ENCODE results near the gene ZC3H4.
"Not testable (repeated sequence)": the region's sequence is repeated elsewhere in the genome, so short reads cannot be mapped to it uniquely, and the experiment has no call there.

Gene ZC3H4

DNA sequence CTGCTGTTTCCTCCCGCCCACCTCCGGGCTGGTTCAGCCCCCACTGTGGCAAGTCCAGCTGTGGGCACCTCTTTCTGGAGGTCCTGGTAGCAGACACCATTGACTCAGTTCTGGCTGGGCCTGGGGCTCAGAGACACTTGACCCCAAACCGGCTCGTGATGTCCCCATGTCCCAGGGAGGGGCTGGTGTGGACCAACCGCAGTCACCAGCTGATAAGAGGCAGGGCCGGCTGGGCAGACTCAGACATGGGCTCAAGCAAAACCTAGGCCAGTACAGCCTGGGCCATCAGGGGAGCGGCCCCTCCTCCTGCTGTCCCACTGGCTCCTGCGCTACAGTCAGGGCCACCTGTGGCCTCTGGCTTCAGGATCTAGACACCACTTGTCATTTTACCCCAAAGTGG is 45.3 kb downstream of the ZC3H4 start:
- no peak overlapping the region for H3K4me3 ChIP-seq (ENCODE audit: low read length)
- H3K27me3 ChIP-seq (ENCODE audit: control insufficient read depth, insufficient read depth, low read length): no peaks in the 10 kb centered on the region
- no CpG with 5 or more reads among the region's 8 CpGs for WGBS (ENCODE audit: insufficient coverage, insufficient read length)
- peaks cover 50% of the 10 kb centered on the region for H3K36me3 ChIP-seq (ENCODE audit: control insufficient read depth, insufficient read depth, low read length)
- 0 out of 2 replicates have a peak, but pooled peaks cover 1% of the 10 kb centered on the region for H3K4me1 ChIP-seq (ENCODE audit: control insufficient read depth, insufficient read depth, low read length)
- no peak overlapping the region for H3K27ac ChIP-seq (ENCODE audit: low read length)
- H3K9me3 ChIP-seq (ENCODE audit: control insufficient read depth, insufficient read depth, low read length): no peaks in the 10 kb centered on the region
- no peak for DNase-seq (ENCODE audit: low read depth, low spot score)

DNA sequence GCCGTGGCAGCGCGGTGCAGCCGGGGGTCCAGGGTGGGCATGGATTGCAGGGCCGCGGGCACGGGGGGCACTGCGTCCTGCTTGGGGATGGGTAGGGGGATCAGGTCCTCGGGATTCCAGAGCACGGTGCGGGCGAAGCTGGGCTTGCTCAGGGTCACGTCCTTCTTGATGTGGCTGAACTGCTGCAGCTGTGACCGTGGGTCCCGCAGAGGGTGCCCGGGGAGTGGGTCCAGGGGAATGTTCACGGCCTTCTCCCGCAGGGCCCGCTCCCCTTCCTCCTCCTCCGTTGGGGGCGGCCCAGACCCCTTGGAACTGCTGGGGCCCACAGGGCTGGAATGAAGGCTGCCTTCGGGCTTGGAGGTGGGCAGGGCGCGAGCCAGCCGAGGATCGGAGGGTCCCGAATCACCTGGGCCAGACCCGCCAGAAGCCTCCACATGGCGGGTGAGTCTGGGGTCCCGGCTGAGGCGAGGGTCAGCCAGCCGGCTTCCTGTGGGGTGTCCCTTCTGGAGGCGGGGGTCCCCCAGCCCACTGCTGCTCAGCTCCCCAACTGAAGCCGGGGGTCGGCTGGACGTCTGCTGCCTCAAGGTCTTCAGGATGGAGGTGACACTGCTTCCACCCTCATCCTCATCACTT is 46.2 kb downstream of the ZC3H4 start:
- WGBS (ENCODE audit: insufficient coverage, insufficient read length): no CpG with 5 or more reads among the region's 36 CpGs
- no peaks in the 10 kb centered on the region for H3K27me3 ChIP-seq (ENCODE audit: control insufficient read depth, insufficient read depth, low read length)
- no peak overlapping the region for H3K27ac ChIP-seq (ENCODE audit: low read length)
- 0 out of 2 replicates have a peak, but pooled peaks cover 1% of the 10 kb centered on the region for H3K4me1 ChIP-seq (ENCODE audit: control insufficient read depth, insufficient read depth, low read length)
- no peak overlapping the region for H3K4me3 ChIP-seq (ENCODE audit: low read length)
- H3K36me3 ChIP-seq (ENCODE audit: control insufficient read depth, insufficient read depth, low read length): peaks cover 50% of the 10 kb centered on the region
- no peaks in the 10 kb centered on the region for H3K9me3 ChIP-seq (ENCODE audit: control insufficient read depth, insufficient read depth, low read length)
- no peak for DNase-seq (ENCODE audit: low read depth, low spot score)

DNA sequence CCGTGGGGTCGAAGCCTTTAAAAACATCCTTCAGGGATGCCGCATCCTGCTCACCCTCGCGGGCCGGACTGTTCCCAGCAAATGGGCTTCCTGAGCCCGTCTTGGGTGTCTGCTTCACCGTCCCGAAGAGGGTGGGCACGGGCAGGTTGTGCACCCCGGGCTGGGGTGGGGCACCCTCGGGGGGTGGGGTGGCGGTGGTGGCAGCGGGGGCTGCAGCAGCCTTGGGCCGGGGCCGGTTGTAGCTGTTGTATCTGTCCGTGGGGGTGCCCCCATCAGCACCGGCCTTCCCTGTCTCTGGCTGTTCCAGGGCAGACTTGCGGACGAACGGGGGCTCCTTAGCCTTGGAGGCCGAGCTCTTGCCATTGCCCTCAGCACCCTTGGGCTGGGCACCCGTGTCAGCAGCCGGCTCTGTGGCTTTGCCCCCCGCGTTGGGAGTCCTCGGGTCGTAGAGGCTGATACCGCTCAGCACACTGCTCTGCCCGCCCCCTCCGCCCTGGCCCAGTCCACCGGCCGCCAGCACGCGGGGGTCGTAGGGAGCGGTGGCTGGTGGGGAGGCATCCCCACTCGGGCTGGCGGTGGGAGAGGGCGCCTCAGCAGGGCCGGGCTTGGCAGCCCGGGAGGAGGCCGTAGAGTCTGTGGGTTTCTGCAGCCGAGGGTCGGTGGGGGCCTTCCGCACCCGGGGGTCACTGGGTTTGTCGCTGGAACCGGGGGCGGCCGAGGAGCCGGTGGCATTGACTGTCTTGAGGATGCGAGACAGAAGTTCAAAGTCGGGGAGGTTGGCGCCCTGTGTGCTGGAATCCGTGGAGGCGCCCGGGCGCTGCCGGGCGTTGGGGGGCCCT is 47.0 kb downstream of the ZC3H4 start:
- Histone ChIP-seq H3K27me3 (ENCODE audit: control insufficient read depth, insufficient read depth, low read length) (no peaks in the 10 kb centered on the region), H3K4me1 (ENCODE audit: control insufficient read depth, insufficient read depth, low read length) (0 out of 2 replicates have a peak, but pooled peaks cover 1% of the 10 kb centered on the region), H3K27ac (ENCODE audit: low read length) (no peak overlapping the region), H3K36me3 (ENCODE audit: control insufficient read depth, insufficient read depth, low read length) (peaks cover 43% of the 10 kb centered on the region), H3K4me3 (ENCODE audit: low read length) (no peak overlapping the region), H3K9me3 (ENCODE audit: control insufficient read depth, insufficient read depth, low read length) (no peaks in the 10 kb centered on the region)
- WGBS (ENCODE audit: insufficient coverage, insufficient read length): no CpG with 5 or more reads among the region's 61 CpGs
- no peak for DNase-seq (ENCODE audit: low read depth, low spot score)

- H3K36me3 ChIP-seq (ENCODE audit: control insufficient read depth, insufficient read depth, low read length): peaks cover 32% of the 10 kb centered on the region
- no CpG with 5 or more reads among the region's 11 CpGs for WGBS (ENCODE audit: insufficient coverage, insufficient read length)
These were observed 48.3 kb downstream of the ZC3H4 start for GRCh38 chr19:47065242-47065641.

DNA sequence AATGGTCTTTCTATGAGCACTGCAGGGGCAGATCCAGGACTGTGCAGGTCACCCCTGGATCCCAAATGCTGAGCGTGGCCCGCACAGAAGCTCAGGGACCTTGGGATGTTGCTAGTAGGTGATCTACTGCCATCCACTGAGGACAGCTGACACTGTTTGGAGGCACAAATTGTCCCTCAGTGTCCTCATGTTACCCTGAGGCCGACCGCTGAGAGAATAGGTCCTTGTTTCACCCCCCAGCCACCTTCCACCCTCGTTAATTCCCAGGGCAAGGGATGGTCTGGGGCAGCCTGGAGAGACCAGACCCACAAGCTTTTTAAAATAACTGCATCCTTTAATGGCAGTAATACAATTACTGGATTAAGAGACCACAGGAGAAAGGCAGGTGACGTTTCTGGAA is 49.7 kb downstream of the ZC3H4 start:
- H3K4me1 ChIP-seq (ENCODE audit: control insufficient read depth, insufficient read depth, low read length): 0 out of 2 replicates have a peak, but pooled peaks cover 1% of the 10 kb centered on the region
- no peak overlapping the region for H3K4me3 ChIP-seq (ENCODE audit: low read length)
- H3K36me3 ChIP-seq (ENCODE audit: control insufficient read depth, insufficient read depth, low read length): peaks cover 26% of the 10 kb centered on the region
- DNase-seq (ENCODE audit: low read depth, low spot score): no peak
- no peaks in the 10 kb centered on the region for H3K27me3 ChIP-seq (ENCODE audit: control insufficient read depth, insufficient read depth, low read length)
- H3K27ac ChIP-seq (ENCODE audit: low read length): no peak overlapping the region
- H3K9me3 ChIP-seq (ENCODE audit: control insufficient read depth, insufficient read depth, low read length): no peaks in the 10 kb centered on the region
- WGBS (ENCODE audit: insufficient coverage, insufficient read length): no CpG with 5 or more reads among the region's 6 CpGs

More at GRCh38 chr19:47065242-47065641, 48.3 kb downstream of the ZC3H4 start:
- Histone ChIP-seq H3K27me3 (ENCODE audit: control insufficient read depth, insufficient read depth, low read length) (no peaks in the 10 kb centered on the region), H3K4me3 (ENCODE audit: low read length) (no peak overlapping the region), H3K27ac (ENCODE audit: low read length) (no peak overlapping the region), H3K9me3 (ENCODE audit: control insufficient read depth, insufficient read depth, low read length) (no peaks in the 10 kb centered on the region), H3K4me1 (ENCODE audit: control insufficient read depth, insufficient read depth, low read length) (0 out of 2 replicates have a peak, but pooled peaks cover 1% of the 10 kb centered on the region)
- no peak for DNase-seq (ENCODE audit: low read depth, low spot score)

DNA sequence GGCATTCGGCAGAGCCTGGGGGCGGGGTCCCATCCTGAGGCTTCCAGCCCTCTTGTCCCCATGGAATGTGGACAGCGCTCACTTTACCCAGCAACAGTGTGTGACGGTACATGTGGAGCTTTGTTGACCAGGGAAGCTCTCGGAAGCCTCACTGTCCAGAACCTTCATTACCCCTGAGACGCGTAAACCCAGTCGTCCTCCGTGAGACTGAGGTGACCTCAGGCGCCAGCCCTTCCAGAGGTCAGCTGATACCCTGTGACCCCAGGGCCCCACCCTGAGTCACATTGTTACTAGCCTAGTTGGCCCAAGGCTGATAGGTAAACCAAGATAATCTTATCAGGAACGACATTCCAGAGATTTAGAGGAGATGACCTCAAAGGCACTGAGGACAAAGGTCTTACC is 55.0 kb downstream of the ZC3H4 start:
- no peak overlapping the region for H3K4me3 ChIP-seq (ENCODE audit: low read length)
- no peaks in the 10 kb centered on the region for H3K4me1 ChIP-seq (ENCODE audit: control insufficient read depth, insufficient read depth, low read length)
- no peaks in the 10 kb centered on the region for H3K27me3 ChIP-seq (ENCODE audit: control insufficient read depth, insufficient read depth, low read length)
- no CpG with 5 or more reads among the region's 11 CpGs for WGBS (ENCODE audit: insufficient coverage, insufficient read length)
- H3K36me3 ChIP-seq (ENCODE audit: control insufficient read depth, insufficient read depth, low read length): no peaks in the 10 kb centered on the region
- DNase-seq (ENCODE audit: low read depth, low spot score): no peak
- H3K9me3 ChIP-seq (ENCODE audit: control insufficient read depth, insufficient read depth, low read length): no peaks in the 10 kb centered on the region
- H3K27ac ChIP-seq (ENCODE audit: low read length): no peak overlapping the region

GRCh38 chr19:47057328-47057727 is 56.2 kb downstream of the ZC3H4 start:
- Histone ChIP-seq H3K4me1 (ENCODE audit: control insufficient read depth, insufficient read depth, low read length) (no peaks in the 10 kb centered on the region), H3K27me3 (ENCODE audit: control insufficient read depth, insufficient read depth, low read length) (no peaks in the 10 kb centered on the region), H3K9me3 (ENCODE audit: control insufficient read depth, insufficient read depth, low read length) (no peaks in the 10 kb centered on the region), H3K36me3 (ENCODE audit: control insufficient read depth, insufficient read depth, low read length) (no peaks in the 10 kb centered on the region), H3K27ac (ENCODE audit: low read length) (no peak overlapping the region), H3K4me3 (ENCODE audit: low read length) (no peak overlapping the region)
- DNase-seq (ENCODE audit: low read depth, low spot score): no peak
- WGBS (ENCODE audit: insufficient coverage, insufficient read length): no CpG with 5 or more reads among the region's 2 CpGs

DNA sequence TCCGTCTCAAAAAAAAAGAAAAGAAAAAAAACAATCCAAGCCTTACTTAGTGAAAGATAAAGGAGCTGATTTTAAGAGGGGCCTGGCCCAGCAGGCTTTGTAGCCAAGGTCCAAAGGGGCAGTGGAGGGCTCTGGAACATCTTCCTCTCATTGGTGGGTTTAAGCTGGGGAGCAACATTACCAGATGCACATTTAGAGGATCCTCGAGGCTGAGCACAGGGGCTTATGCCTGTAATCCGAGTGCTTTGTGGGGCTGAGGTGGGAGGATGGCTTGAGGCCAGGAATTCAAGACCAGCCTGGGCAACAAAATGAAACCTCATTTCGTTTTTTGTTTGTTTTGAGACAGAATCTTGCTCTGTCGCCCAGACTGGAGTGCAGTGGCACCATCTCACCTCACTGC is 57.2 kb downstream of the ZC3H4 start:
- H3K27ac ChIP-seq (ENCODE audit: low read length): no peak overlapping the region

DNA sequence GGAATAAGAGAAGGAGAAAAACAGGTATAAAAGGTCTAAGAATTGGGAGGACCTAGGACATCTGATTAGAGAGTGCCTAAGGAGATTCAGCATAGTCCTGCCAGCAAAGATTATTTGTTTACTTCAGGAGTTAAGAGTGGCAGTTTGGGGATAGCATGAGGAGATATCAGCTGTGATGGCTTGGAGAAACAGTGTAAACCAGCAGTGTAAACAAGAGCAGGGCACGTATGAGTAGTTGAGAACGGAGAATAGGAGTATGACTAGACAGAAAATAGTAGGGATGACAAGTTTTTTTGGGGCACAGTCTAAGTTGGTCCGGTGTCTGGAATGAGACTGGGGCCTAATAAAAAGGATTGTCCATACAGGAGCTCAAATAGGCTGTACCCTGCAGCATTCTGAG is 63.0 kb downstream of the ZC3H4 start:
- not testable (repeated sequence) for H3K27me3 ChIP-seq (ENCODE audit: control insufficient read depth, insufficient read depth, low read length); DNase-seq (ENCODE audit: low read depth, low spot score); H3K36me3 ChIP-seq (ENCODE audit: control insufficient read depth, insufficient read depth, low read length); H3K9me3 ChIP-seq (ENCODE audit: control insufficient read depth, insufficient read depth, low read length); H3K4me1 ChIP-seq (ENCODE audit: control insufficient read depth, insufficient read depth, low read length); H3K27ac ChIP-seq (ENCODE audit: low read length); H3K4me3 ChIP-seq (ENCODE audit: low read length)
- WGBS (ENCODE audit: insufficient coverage, insufficient read length): no CpG with 5 or more reads among the region's 3 CpGs

More for the DNA sequence above, 57.2 kb downstream of the ZC3H4 start:
- H3K27me3 ChIP-seq (ENCODE audit: control insufficient read depth, insufficient read depth, low read length): no peaks in the 10 kb centered on the region
- H3K9me3 ChIP-seq (ENCODE audit: control insufficient read depth, insufficient read depth, low read length): no peaks in the 10 kb centered on the region
- no peak for DNase-seq (ENCODE audit: low read depth, low spot score)
- H3K4me3 ChIP-seq (ENCODE audit: low read length): no peak overlapping the region
- H3K36me3 ChIP-seq (ENCODE audit: control insufficient read depth, insufficient read depth, low read length): no peaks in the 10 kb centered on the region
- no CpG with 5 or more reads among the region's 5 CpGs for WGBS (ENCODE audit: insufficient coverage, insufficient read length)
- no peaks in the 10 kb centered on the region for H3K4me1 ChIP-seq (ENCODE audit: control insufficient read depth, insufficient read depth, low read length)

DNA sequence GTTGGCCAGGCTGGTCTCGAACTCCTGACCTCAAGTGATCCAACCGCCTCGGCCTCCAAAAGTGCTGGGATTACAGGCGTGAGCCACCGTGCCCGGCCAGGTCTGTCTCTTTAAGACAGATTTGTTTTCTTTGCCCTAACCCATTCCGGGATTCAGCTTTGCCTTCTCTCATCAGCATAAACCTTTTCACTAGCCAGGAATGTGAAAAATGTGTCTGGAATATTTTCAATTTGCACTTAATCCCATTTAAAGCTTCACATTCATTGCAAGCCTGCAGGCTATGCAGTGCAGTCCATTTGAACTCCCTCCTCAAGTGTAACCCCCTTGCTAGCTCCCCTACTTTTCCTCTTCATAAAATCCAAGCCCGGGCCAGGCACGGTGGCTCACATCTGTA is 64.3 kb downstream of the ZC3H4 start:
- Histone ChIP-seq H3K27me3 (ENCODE audit: control insufficient read depth, insufficient read depth, low read length) (no peaks in the 10 kb centered on the region), H3K36me3 (ENCODE audit: control insufficient read depth, insufficient read depth, low read length) (peaks cover 5% of the 10 kb centered on the region; the same call in 1 of the 2 replicates), H3K27ac (ENCODE audit: low read length) (no peak overlapping the region), H3K9me3 (ENCODE audit: control insufficient read depth, insufficient read depth, low read length) (no peaks in the 10 kb centered on the region), H3K4me3 (ENCODE audit: low read length) (no peak overlapping the region; the same call in 1 of the 2 replicates), H3K4me1 (ENCODE audit: control insufficient read depth, insufficient read depth, low read length) (peaks cover 3% of the 10 kb centered on the region)
- no peak for DNase-seq (ENCODE audit: low read depth, low spot score)
- no CpG with 5 or more reads among the region's 9 CpGs for WGBS (ENCODE audit: insufficient coverage, insufficient read length)
